Astrocyte (in vitro differentiated cells and primary cell): ENCODE data around the gene PPWD1. TPM values are rescaled to one million over a fixed set of nuclear protein-coding genes. Genes with fewer than 3 reads are reported as not detected.

ENCODE experiments used
- DNase-seq: peaks from one replicate; pipeline ENCODE4 v3.0.0-alpha.2; 2010; ENCODE audit warnings: low read depth
- FAIRE-seq: peaks from 2 replicates; lab custom pipeline; 2011; peaks lifted over from hg19 to GRCh38; lab: Jason Lieb, UNC
- H2AFZ ChIP-seq: 2 replicates; pipeline ENCODE4 v1.6.0; 2012; ENCODE audit warnings: low read depth, low read length, inconsistent platforms
- H3K27ac ChIP-seq: 2 replicates; pipeline ENCODE4 v1.5.1; 2011; ENCODE audit warnings: low read depth, low read length, inconsistent platforms
- H3K27me3 ChIP-seq: 2 replicates; pipeline ENCODE4 v1.6.0; 2011; ENCODE audit warnings: low read length, inconsistent platforms; ENCODE audit not compliant: insufficient read depth
- H3K36me3 ChIP-seq: 2 replicates; pipeline ENCODE4 v1.5.1; 2011; ENCODE audit warnings: low read length, inconsistent platforms; ENCODE audit not compliant: insufficient read depth
- H3K4me1 ChIP-seq: 2 replicates; pipeline ENCODE4 v1.5.1; 2011; ENCODE audit warnings: low read length, inconsistent platforms; ENCODE audit not compliant: insufficient read depth
- H3K4me2 ChIP-seq: 2 replicates; pipeline ENCODE4 v1.6.0; 2012; ENCODE audit warnings: low read length, inconsistent platforms
- H3K4me3 ChIP-seq: 2 replicates; pipeline ENCODE4 v1.5.1; 2011; ENCODE audit warnings: low read depth, mild to moderate bottlenecking, low read length, inconsistent platforms; ENCODE audit not compliant: insufficient read depth
- H3K79me2 ChIP-seq: 2 replicates; pipeline ENCODE4 v1.6.0; 2012; ENCODE audit warnings: mild to moderate bottlenecking, low read length, inconsistent platforms; ENCODE audit not compliant: insufficient read depth
- H3K9ac ChIP-seq: 2 replicates; pipeline ENCODE4 v1.6.0; 2012; ENCODE audit warnings: mild to moderate bottlenecking, low read length, inconsistent platforms
- H3K9me3 ChIP-seq: 2 replicates; pipeline ENCODE4 v1.5.1; 2012; ENCODE audit warnings: low read depth, mild to moderate bottlenecking, low read length, inconsistent platforms; ENCODE audit not compliant: insufficient read depth
- H4K20me1 ChIP-seq: 2 replicates; pipeline ENCODE4 v1.6.0; 2012; ENCODE audit warnings: low read length, inconsistent platforms; ENCODE audit not compliant: insufficient read depth
- H3K27ac Mint-ChIP-seq: one replicate; pipeline ENCODE4 v1.8.0; 2021; ENCODE audit warnings: mild to moderate bottlenecking, mixed read lengths; ENCODE audit not compliant: unreplicated experiment
- H3K27me3 Mint-ChIP-seq: one replicate; pipeline ENCODE4 v1.8.0; 2021; ENCODE audit warnings: low read depth, mixed read lengths; ENCODE audit not compliant: unreplicated experiment
- H3K36me3 Mint-ChIP-seq: one replicate; pipeline ENCODE4 v1.8.0; 2021; ENCODE audit warnings: low read depth, mixed read lengths; ENCODE audit not compliant: unreplicated experiment
- H3K4me1 Mint-ChIP-seq: one replicate; pipeline ENCODE4 v1.8.0; 2021; ENCODE audit warnings: low read depth, mixed read lengths; ENCODE audit not compliant: unreplicated experiment
- H3K4me3 Mint-ChIP-seq: one replicate; pipeline ENCODE4 v1.8.0; 2021; ENCODE audit warnings: mild to moderate bottlenecking, moderate library complexity, mixed read lengths; ENCODE audit not compliant: unreplicated experiment
- H3K9me3 Mint-ChIP-seq: one replicate; pipeline ENCODE4 v1.8.0; 2021; ENCODE audit warnings: mild to moderate bottlenecking, mixed read lengths; ENCODE audit not compliant: unreplicated experiment
- CTCF ChIP-seq: IDR thresholded peaks from 2 replicates; pipeline ENCODE4 v1.5.1; 2011; ENCODE audit warnings: low read depth, mild to moderate bottlenecking, inconsistent platforms, low read length, moderate library complexity; ENCODE audit not compliant: insufficient read depth
- EZH2 ChIP-seq: IDR thresholded peaks from 2 replicates; pipeline ENCODE4 v1.6.1; 2012; ENCODE audit warnings: mild to moderate bottlenecking, low read length, inconsistent platforms; ENCODE audit not compliant: insufficient read depth
- total RNA-seq: library from RNA; stranded (reverse); gene quantifications from 2 replicates; pipeline ENCODE4 v1.2.1, GENCODE V29; 2021

Gene PPWD1
- total RNA-seq, 1 donor from 2014 or later = 20.4 TPM

- H3K27ac Mint-ChIP-seq = peak within 1 kb of the TSS; percentile 95
- H3K36me3 Mint-ChIP-seq = peaks cover 5% of the 10 kb centered on the region
- peak within 1 kb of the TSS; percentile 82 for H2AFZ ChIP-seq
- H4K20me1 ChIP-seq = peaks cover 24% of the 10 kb centered on the region
- H3K36me3 ChIP-seq = peaks cover 7% of the 10 kb centered on the region
- DNase-seq (peak; percentile 80), FAIRE-seq (no peak)
- peak within 1 kb of the TSS; percentile 96 for H3K4me3 ChIP-seq
- TF ChIP-seq CTCF (no peak), EZH2 (no peak)
- peaks cover 91% of the 10 kb centered on the region for H3K79me2 ChIP-seq
- no peaks in the 10 kb centered on the region for H3K9me3 Mint-ChIP-seq
- peaks cover 6% of the 10 kb centered on the region for H3K4me1 ChIP-seq
- H3K4me1 Mint-ChIP-seq = peaks cover 5% of the 10 kb centered on the region
- H3K9ac ChIP-seq = peak within 1 kb of the TSS; percentile 93
- H3K27me3 ChIP-seq = no peaks in the 10 kb centered on the region
- H3K4me2 ChIP-seq = peak within 1 kb of the TSS; percentile 89
- peak within 1 kb of the TSS; percentile 97 for H3K4me3 Mint-ChIP-seq
- peak within 1 kb of the TSS; percentile 89 for H3K27ac ChIP-seq
- H3K9me3 ChIP-seq = no peaks in the 10 kb centered on the region
- no peaks in the 10 kb centered on the region for H3K27me3 Mint-ChIP-seq
Measured at GRCh38 chr5:65624571-65625555, 61.8 kb downstream of the PPWD1 start, which contains the start of the genes SHLD3 and TRAPPC13. Gene SHLD3, plus strand, starts transcription at chr5:65625027. Its CDS starts 4,561 bp downstream, at chr5:65629588. Gene TRAPPC13, plus strand, starts transcription at chr5:65625027. Its CDS starts 34 bp downstream, at chr5:65625061.

GRCh38 chr5:65625743-65626142 is 62.6 kb downstream of the PPWD1 start:
- H3K4me3 ChIP-seq = peak overlapping the region; percentile 96
- no peaks in the 10 kb centered on the region for H3K9me3 Mint-ChIP-seq
- TF ChIP-seq EZH2 (no peak), CTCF (no peak)
- peak overlapping the region; percentile 15 for H2AFZ ChIP-seq
- H3K27ac ChIP-seq = peak overlapping the region; percentile 89
- H3K4me2 ChIP-seq = peak overlapping the region; percentile 89
- peaks cover 23% of the 10 kb centered on the region for H4K20me1 ChIP-seq
- H3K36me3 Mint-ChIP-seq = peaks cover 5% of the 10 kb centered on the region
- no peaks in the 10 kb centered on the region for H3K27me3 Mint-ChIP-seq
- peaks cover 6% of the 10 kb centered on the region for H3K4me1 ChIP-seq
- no peaks in the 10 kb centered on the region for H3K9me3 ChIP-seq
- H3K4me1 Mint-ChIP-seq = peaks cover 5% of the 10 kb centered on the region
- peaks cover 90% of the 10 kb centered on the region for H3K79me2 ChIP-seq
- no peaks in the 10 kb centered on the region for H3K27me3 ChIP-seq
- DNase-seq (no peak), FAIRE-seq (no peak)
- H3K36me3 ChIP-seq = peaks cover 9% of the 10 kb centered on the region
- H3K9ac ChIP-seq = peak overlapping the region; percentile 93
- no peak overlapping the region for H3K27ac Mint-ChIP-seq
- H3K4me3 Mint-ChIP-seq = peak overlapping the region; percentile 97
